ENCODE results near the gene ZNF518A. TPM values are rescaled to one million over a fixed set of nuclear protein-coding genes. Genes with fewer than 3 reads are reported as not detected.
A peak's percentile ranks its signal among the peaks of the same experiment; 100 is the strongest.

The ZNF518A gene, protein sequence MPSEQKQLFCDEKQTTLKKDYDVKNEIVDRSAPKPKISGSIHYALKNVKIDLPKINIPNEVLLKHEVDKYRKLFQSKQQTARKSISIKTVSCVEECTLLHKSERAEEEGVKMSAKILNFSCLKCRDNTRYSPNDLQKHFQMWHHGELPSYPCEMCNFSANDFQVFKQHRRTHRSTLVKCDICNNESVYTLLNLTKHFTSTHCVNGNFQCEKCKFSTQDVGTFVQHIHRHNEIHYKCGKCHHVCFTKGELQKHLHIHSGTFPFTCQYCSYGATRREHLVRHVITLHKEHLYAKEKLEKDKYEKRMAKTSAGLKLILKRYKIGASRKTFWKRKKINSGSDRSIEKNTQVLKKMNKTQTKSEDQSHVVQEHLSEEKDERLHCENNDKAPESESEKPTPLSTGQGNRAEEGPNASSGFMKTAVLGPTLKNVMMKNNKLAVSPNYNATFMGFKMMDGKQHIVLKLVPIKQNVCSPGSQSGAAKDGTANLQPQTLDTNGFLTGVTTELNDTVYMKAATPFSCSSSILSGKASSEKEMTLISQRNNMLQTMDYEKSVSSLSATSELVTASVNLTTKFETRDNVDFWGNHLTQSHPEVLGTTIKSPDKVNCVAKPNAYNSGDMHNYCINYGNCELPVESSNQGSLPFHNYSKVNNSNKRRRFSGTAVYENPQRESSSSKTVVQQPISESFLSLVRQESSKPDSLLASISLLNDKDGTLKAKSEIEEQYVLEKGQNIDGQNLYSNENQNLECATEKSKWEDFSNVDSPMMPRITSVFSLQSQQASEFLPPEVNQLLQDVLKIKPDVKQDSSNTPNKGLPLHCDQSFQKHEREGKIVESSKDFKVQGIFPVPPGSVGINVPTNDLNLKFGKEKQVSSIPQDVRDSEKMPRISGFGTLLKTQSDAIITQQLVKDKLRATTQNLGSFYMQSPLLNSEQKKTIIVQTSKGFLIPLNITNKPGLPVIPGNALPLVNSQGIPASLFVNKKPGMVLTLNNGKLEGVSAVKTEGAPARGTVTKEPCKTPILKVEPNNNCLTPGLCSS (N-terminal part only)
- total RNA-seq (11.9 and 12.1 TPM in 2 replicates), polyA plus RNA-seq (1.9 and 2.9 TPM in 2 replicates), polyA minus RNA-seq (6.4 and 9.1 TPM in 2 replicates), Bru-seq, nascent RNA (percentile 83 among the genes with signal in this experiment), BruChase-seq, experiment 1, labeled RNA remaining after a 6-hour chase (percentile 88 among the genes with signal in this experiment), BruChase-seq, experiment 2, labeled RNA remaining after a 2-hour chase (percentile 94 among the genes with signal in this experiment)
- 2.3 TPM in 2 replicates for polyA plus RNA-seq (2011; cell fraction: cytosol; rRNA removed)
- polyA plus RNA-seq (2011; cell fraction: nucleus; rRNA removed) = 21.9 and 24.2 TPM in 2 replicates
- polyA plus RNA-seq (2012) = 5.3 TPM in 2 replicates
- polyA minus RNA-seq (2011; cell fraction: cytosol; rRNA and poly(A)+ RNA removed) = 3.7 TPM
- polyA minus RNA-seq (2011; cell fraction: nucleus; rRNA and poly(A)+ RNA removed) = 17.4 and 26.6 TPM in 2 replicates
- long read RNA-seq, partial matches to known transcripts = 1 of 8 reads
- long read RNA-seq, other reads (novel, unspliced or antisense) = 7 of 8 reads

- H3K36me3 ChIP-seq (ENCODE audit: control insufficient read depth in 2 of 2, extremely low read depth in 1 of 2, insufficient read depth in 2 of 2, low read length in 2 of 2) = no peaks in the 10 kb centered on the region
- peak within 1 kb of the TSS; percentile 38 to 96 (median 61) for H3K4me3 ChIP-seq (replicated peaks in 1 of 3; ENCODE audit: insufficient read depth in 1 of 3, low read depth in 1 of 3, low read length in 3 of 3)
- intact Hi-C loops (cut with micrococcal nuclease) (loop anchor here (1.0 to 5.0 kb wide), 5 partner anchors 39 to 222 kb away; partner anchors contain the start of genes CC2D2B and CCNJ), dilution Hi-C loops (cut with MboI; ENCODE audit: extremely low pct_ligation_motif_present, low sequenced_read_pairs) (no loop called here)
- TF ChIP-seq POLR2A (IDR thresholded peaks at IDR 0.05; ENCODE audit: low read depth, low read length) (peak; percentile 77), GATA2 (IDR thresholded peaks at IDR 0.05; ENCODE audit: insufficient read depth, insufficient read length, low read depth, low read length) (no peak), MYC (IDR thresholded peaks at IDR 0.05; ENCODE audit: low read depth, low read length) (peak; percentile 93), EZH2 (IDR thresholded peaks at IDR 0.05; ENCODE audit: borderline replicate concordance, low read depth, low read length, severe bottlenecking) (no peak), FOS (IDR thresholded peaks at IDR 0.05; ENCODE audit: borderline replicate concordance, insufficient read depth, low read length) (no peak), JUN (IDR thresholded peaks at IDR 0.05; ENCODE audit: borderline replicate concordance, insufficient read depth, insufficient read length, low read depth) (no peak), POLR2AphosphoS5 (IDR thresholded peaks at IDR 0.05; ENCODE audit: insufficient read depth, low read depth, low read length) (peak; percentile 80), MAX (IDR thresholded peaks at IDR 0.05; ENCODE audit: insufficient read depth, insufficient read length) (peak; percentile 60)
- TF ChIP-seq, protein P1, sequence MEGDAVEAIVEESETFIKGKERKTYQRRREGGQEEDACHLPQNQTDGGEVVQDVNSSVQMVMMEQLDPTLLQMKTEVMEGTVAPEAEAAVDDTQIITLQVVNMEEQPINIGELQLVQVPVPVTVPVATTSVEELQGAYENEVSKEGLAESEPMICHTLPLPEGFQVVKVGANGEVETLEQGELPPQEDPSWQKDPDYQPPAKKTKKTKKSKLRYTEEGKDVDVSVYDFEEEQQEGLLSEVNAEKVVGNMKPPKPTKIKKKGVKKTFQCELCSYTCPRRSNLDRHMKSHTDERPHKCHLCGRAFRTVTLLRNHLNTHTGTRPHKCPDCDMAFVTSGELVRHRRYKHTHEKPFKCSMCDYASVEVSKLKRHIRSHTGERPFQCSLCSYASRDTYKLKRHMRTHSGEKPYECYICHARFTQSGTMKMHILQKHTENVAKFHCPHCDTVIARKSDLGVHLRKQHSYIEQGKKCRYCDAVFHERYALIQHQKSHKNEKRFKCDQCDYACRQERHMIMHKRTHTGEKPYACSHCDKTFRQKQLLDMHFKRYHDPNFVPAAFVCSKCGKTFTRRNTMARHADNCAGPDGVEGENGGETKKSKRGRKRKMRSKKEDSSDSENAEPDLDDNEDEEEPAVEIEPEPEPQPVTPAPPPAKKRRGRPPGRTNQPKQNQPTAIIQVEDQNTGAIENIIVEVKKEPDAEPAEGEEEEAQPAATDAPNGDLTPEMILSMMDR (IDR thresholded peaks at IDR 0.05; ENCODE audit: extremely low read depth in 1 of 2, insufficient read depth in 1 of 2, low read depth in 1 of 2, low read length in 2 of 2) = no peak
- ChIA-PET POLR2A (interaction anchor here (0.8 to 1.8 kb wide), 7 partner anchors 11 to 222 kb away, joined by 3 to 22 read pairs (median 4); partner anchors contain the start of genes CC2D2B and CCNJ), CTCF (interaction anchor here (0.8 to 2.4 kb wide), 10 partner anchors 8 to 436 kb away, joined by 3 to 17 read pairs (median 4); partner anchors contain the start of genes CC2D2B and TCTN3)
- TSS peak; percentile 95 for BruUV-seq (replicated peaks)
- peak within 1 kb of the TSS; percentile 94 for H3K4me2 ChIP-seq (ENCODE audit: insufficient read depth, low read length)
- no peaks in the 10 kb centered on the region for H3K9me1 ChIP-seq (replicated peaks; ENCODE audit: control insufficient read depth, extremely low read depth, insufficient read depth, low read length)
- H3K79me2 ChIP-seq (ENCODE audit: control insufficient read depth, insufficient read depth, low read length) = no peaks in the 10 kb centered on the region
- no peaks in the 10 kb centered on the region for H4K20me1 ChIP-seq (replicated peaks; ENCODE audit: control insufficient read depth, extremely low read depth, insufficient read depth, low read length)
- peak within 1 kb of the TSS; percentile 92 for H3K9ac ChIP-seq (replicated peaks; ENCODE audit: extremely low read depth, insufficient read depth, low read length)
- H3K4me1 ChIP-seq (ENCODE audit: control insufficient read depth, extremely low read depth, insufficient read depth, low read length) = peaks cover 15% of the 10 kb centered on the region
- DNase-seq (ENCODE audit: low read depth, low spot score) = peak; percentile 92
- FAIRE-seq = peak; percentile 42
- no peaks in the 10 kb centered on the region for H3K9me3 ChIP-seq (replicated peaks; ENCODE audit: control insufficient read depth, insufficient read depth, low read length)
- no peaks in the 10 kb centered on the region for H3K27me3 ChIP-seq (ENCODE audit: control insufficient read depth in 2 of 2, insufficient read depth in 2 of 2, low read length in 2 of 2)
- peak within 1 kb of the TSS; percentile 91 for H3K27ac ChIP-seq (ENCODE audit: insufficient read depth, low read depth, low read length)
- peak within 1 kb of the TSS; percentile 97 for H2AFZ ChIP-seq (ENCODE audit: low read depth, low read length)
These were observed at the start of gene ZNF518A for GRCh38 chr10:96129387-96130325. TSS of gene ZNF518A (plus strand) at chr10:96130297. CDS start at chr10:96156323, 26,026 bp downstream.

Measured in endothelial cell of umbilical vein (primary cell).